ENCODE results near the gene TBKBP1.

Gene TBKBP1

GRCh38 chr17:47684535-47685193 is 9.3 kb upstream of the TBKBP1 start:
- no peaks in the 10 kb centered on the region for H3K9me3 ChIP-seq (ENCODE audit: control insufficient read depth, low read length)
- H3K14ac ChIP-seq (ENCODE audit: low read length in 2 of 2) = no peak overlapping the region
- H3K36me3 ChIP-seq (ENCODE audit: control insufficient read depth in 1 of 2, insufficient read depth in 2 of 2, low read depth in 1 of 2, low read length in 2 of 2) = peaks cover 20 to 59% of the 10 kb centered on the region in 2 experiments
- no peak overlapping the region for H2BK5ac ChIP-seq (ENCODE audit: low read depth, low read length, poor library complexity, severe bottlenecking)
- peaks cover 4% of the 10 kb centered on the region for H3K4me1 ChIP-seq (ENCODE audit: control insufficient read depth, insufficient read depth, low read depth, low read length)
- no peak overlapping the region for H3K4me2 ChIP-seq (ENCODE audit: low read length, poor library complexity, severe bottlenecking)
- no peak overlapping the region for H3K23ac ChIP-seq (ENCODE audit: low read length in 2 of 2)
- no peak overlapping the region for H2BK15ac ChIP-seq (ENCODE audit: low read depth, poor library complexity, severe bottlenecking)
- no peak overlapping the region for H2BK120ac ChIP-seq (ENCODE audit: low read depth, low read length)
- WGBS = 96% methylated on average over 2 of the region's 4 CpGs
- no peak for DNase-seq
- peaks cover 13% of the 10 kb centered on the region for H3K79me1 ChIP-seq (replicated peaks; ENCODE audit: low read length, poor library complexity, severe bottlenecking)
- H3K18ac ChIP-seq (ENCODE audit: low read depth in 1 of 2, low read length in 2 of 2) = no peak overlapping the region
- no peak overlapping the region for H2BK12ac ChIP-seq (ENCODE audit: low read length in 2 of 2)
- H4K8ac ChIP-seq (ENCODE audit: low read length) = no peak overlapping the region
- no peak overlapping the region for H2AK5ac ChIP-seq (ENCODE audit: low read length, severe bottlenecking)
- no peaks in the 10 kb centered on the region for H3K27me3 ChIP-seq (ENCODE audit: control insufficient read depth in 1 of 2, insufficient read depth in 1 of 2, low read length in 2 of 2)
- H3K4ac ChIP-seq (ENCODE audit: low read depth in 1 of 2, low read length in 2 of 2) = no peak overlapping the region
- no peak overlapping the region for H2AFZ ChIP-seq (ENCODE audit: low read depth, low read length)
- H4K91ac ChIP-seq (ENCODE audit: low read length) = no peak overlapping the region
- H3K27ac ChIP-seq (ENCODE audit: low read length, poor library complexity, severe bottlenecking) = no peak overlapping the region
- no peak overlapping the region for H3K4me3 ChIP-seq (ENCODE audit: insufficient read depth in 1 of 2, low read depth in 1 of 2, low read length in 2 of 2)
- H3K9ac ChIP-seq (ENCODE audit: low read length) = peak overlapping the region; percentile 60

DNA sequence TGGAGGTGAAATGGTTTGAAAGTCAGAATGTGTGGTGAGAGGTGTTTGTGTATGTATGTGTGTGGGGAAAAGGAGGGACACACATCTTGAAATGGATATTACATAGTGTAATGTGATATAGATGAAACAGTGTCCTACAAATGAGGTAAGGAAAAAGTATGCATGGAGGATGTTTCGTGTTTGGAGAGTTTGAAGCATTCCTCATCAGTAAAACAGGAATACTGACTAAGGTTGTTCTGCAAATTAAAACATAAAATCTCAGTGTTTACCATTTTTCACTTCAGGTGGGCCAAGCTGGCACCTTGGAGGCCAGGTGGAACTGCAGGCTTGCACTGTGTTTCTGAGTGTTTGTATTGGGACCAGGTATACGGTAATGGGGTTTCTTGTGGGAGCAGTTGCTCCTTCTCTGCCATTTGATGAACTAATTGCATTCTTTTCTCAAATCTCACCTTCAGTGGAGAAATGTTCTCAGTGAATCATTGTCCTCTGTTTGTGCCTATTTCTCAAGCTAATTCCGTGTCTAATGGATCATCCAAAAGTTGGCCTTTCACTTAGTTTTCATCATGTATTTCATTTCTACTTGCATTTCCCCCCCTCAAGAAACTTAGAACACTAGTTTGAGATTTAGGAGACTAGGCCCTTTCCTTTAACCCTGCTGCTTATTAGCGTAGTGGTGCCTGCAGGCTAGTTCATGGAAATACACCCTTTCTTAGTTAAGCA is 8.2 kb upstream of the TBKBP1 start:
- DNase-seq = no peak
- no peak overlapping the region for H3K4me2 ChIP-seq (ENCODE audit: low read length, poor library complexity, severe bottlenecking)
- H4K91ac ChIP-seq (ENCODE audit: low read length) = no peak overlapping the region
- no peaks in the 10 kb centered on the region for H3K27me3 ChIP-seq (ENCODE audit: control insufficient read depth in 1 of 2, insufficient read depth in 1 of 2, low read length in 2 of 2)
- H3K23ac ChIP-seq (ENCODE audit: low read length in 2 of 2) = no peak overlapping the region
- H2AK5ac ChIP-seq (ENCODE audit: low read length, severe bottlenecking) = no peak overlapping the region
- H3K4me1 ChIP-seq (ENCODE audit: control insufficient read depth, insufficient read depth, low read depth, low read length) = peaks cover 4% of the 10 kb centered on the region
- H3K27ac ChIP-seq (ENCODE audit: low read length, poor library complexity, severe bottlenecking) = peak overlapping the region; percentile 69
- H3K9ac ChIP-seq (ENCODE audit: low read length) = peak overlapping the region; percentile 60
- no peaks in the 10 kb centered on the region for H3K9me3 ChIP-seq (ENCODE audit: control insufficient read depth, low read length)
- H2BK15ac ChIP-seq (ENCODE audit: low read depth, poor library complexity, severe bottlenecking) = no peak overlapping the region
- 87% methylated on average over 3 of the region's 4 CpGs for WGBS
- no peak overlapping the region for H2BK12ac ChIP-seq (ENCODE audit: low read length in 2 of 2)
- H3K18ac ChIP-seq (ENCODE audit: low read depth in 1 of 2, low read length in 2 of 2) = no peak overlapping the region
- H3K4me3 ChIP-seq (ENCODE audit: insufficient read depth in 1 of 2, low read depth in 1 of 2, low read length in 2 of 2) = peak overlapping the region in 1 of 2 experiments; percentile 9
- peaks cover 17 to 48% of the 10 kb centered on the region in 2 experiments for H3K36me3 ChIP-seq (ENCODE audit: control insufficient read depth in 1 of 2, insufficient read depth in 2 of 2, low read depth in 1 of 2, low read length in 2 of 2)
- no peak overlapping the region for H3K4ac ChIP-seq (ENCODE audit: low read depth in 1 of 2, low read length in 2 of 2)
- H4K8ac ChIP-seq (ENCODE audit: low read length) = no peak overlapping the region
- no peak overlapping the region for H2AFZ ChIP-seq (ENCODE audit: low read depth, low read length)
- H3K14ac ChIP-seq (ENCODE audit: low read length in 2 of 2) = no peak overlapping the region
- H2BK5ac ChIP-seq (ENCODE audit: low read depth, low read length, poor library complexity, severe bottlenecking) = no peak overlapping the region
- peaks cover 9% of the 10 kb centered on the region for H3K79me1 ChIP-seq (replicated peaks; ENCODE audit: low read length, poor library complexity, severe bottlenecking)
- H2BK120ac ChIP-seq (ENCODE audit: low read depth, low read length) = no peak overlapping the region

- Histone ChIP-seq H2BK5ac (ENCODE audit: low read depth, low read length, poor library complexity, severe bottlenecking) (no peak overlapping the region), H2AFZ (ENCODE audit: low read depth, low read length) (no peak overlapping the region), H2AK5ac (ENCODE audit: low read length, severe bottlenecking) (no peak overlapping the region), H2BK12ac (ENCODE audit: low read length in 2 of 2) (no peak overlapping the region), H3K36me3 (ENCODE audit: control insufficient read depth in 1 of 2, insufficient read depth in 2 of 2, low read depth in 1 of 2, low read length in 2 of 2) (peaks cover 16 to 45% of the 10 kb centered on the region in 2 experiments), H4K8ac (ENCODE audit: low read length) (no peak overlapping the region), H3K18ac (ENCODE audit: low read depth in 1 of 2, low read length in 2 of 2) (no peak overlapping the region), H2BK120ac (ENCODE audit: low read depth, low read length) (no peak overlapping the region), H3K27ac (ENCODE audit: low read length, poor library complexity, severe bottlenecking) (peak overlapping the region; percentile 69), H4K91ac (ENCODE audit: low read length) (no peak overlapping the region), H3K4me2 (ENCODE audit: low read length, poor library complexity, severe bottlenecking) (no peak overlapping the region), H3K14ac (ENCODE audit: low read length in 2 of 2) (no peak overlapping the region), H3K4me3 (ENCODE audit: insufficient read depth in 1 of 2, low read depth in 1 of 2, low read length in 2 of 2) (peak overlapping the region in 1 of 2 experiments; percentile 9), H3K79me1 (replicated peaks; ENCODE audit: low read length, poor library complexity, severe bottlenecking) (peaks cover 9% of the 10 kb centered on the region), H3K9me3 (ENCODE audit: control insufficient read depth, low read length) (no peaks in the 10 kb centered on the region), H2BK15ac (ENCODE audit: low read depth, poor library complexity, severe bottlenecking) (no peak overlapping the region), H3K4ac (ENCODE audit: low read depth in 1 of 2, low read length in 2 of 2) (no peak overlapping the region), H3K27me3 (ENCODE audit: control insufficient read depth in 1 of 2, insufficient read depth in 1 of 2, low read length in 2 of 2) (no peaks in the 10 kb centered on the region), H3K23ac (ENCODE audit: low read length in 2 of 2) (no peak overlapping the region), H3K4me1 (ENCODE audit: control insufficient read depth, insufficient read depth, low read depth, low read length) (peaks cover 4% of the 10 kb centered on the region), H3K9ac (ENCODE audit: low read length) (peak overlapping the region; percentile 60)
- WGBS = no CpG with 5 or more reads among the region's 1 CpG
- DNase-seq = peak; percentile 52
Measured at GRCh38 chr17:47686276-47686635, 7.7 kb upstream of the TBKBP1 start.

GRCh38 chr17:47686664-47687327 is 7.2 kb upstream of the TBKBP1 start:
- H3K18ac ChIP-seq (ENCODE audit: low read depth in 1 of 2, low read length in 2 of 2) = no peak overlapping the region
- 86% methylated on average over 7 of the region's 7 CpGs for WGBS

More at GRCh38 chr17:47686664-47687327, 7.2 kb upstream of the TBKBP1 start:
- Histone ChIP-seq H3K23ac (ENCODE audit: low read length in 2 of 2) (no peak overlapping the region), H3K4me2 (ENCODE audit: low read length, poor library complexity, severe bottlenecking) (no peak overlapping the region), H3K27me3 (ENCODE audit: control insufficient read depth in 1 of 2, insufficient read depth in 1 of 2, low read length in 2 of 2) (no peaks in the 10 kb centered on the region), H3K36me3 (ENCODE audit: control insufficient read depth in 1 of 2, insufficient read depth in 2 of 2, low read depth in 1 of 2, low read length in 2 of 2) (peaks cover 12 to 40% of the 10 kb centered on the region in 2 experiments), H2BK15ac (ENCODE audit: low read depth, poor library complexity, severe bottlenecking) (no peak overlapping the region), H3K14ac (ENCODE audit: low read length in 2 of 2) (no peak overlapping the region), H2BK5ac (ENCODE audit: low read depth, low read length, poor library complexity, severe bottlenecking) (no peak overlapping the region), H2BK120ac (ENCODE audit: low read depth, low read length) (no peak overlapping the region), H3K9me3 (ENCODE audit: control insufficient read depth, low read length) (no peaks in the 10 kb centered on the region), H2AFZ (ENCODE audit: low read depth, low read length) (no peak overlapping the region), H3K4ac (ENCODE audit: low read depth in 1 of 2, low read length in 2 of 2) (no peak overlapping the region), H4K8ac (ENCODE audit: low read length) (no peak overlapping the region), H3K9ac (ENCODE audit: low read length) (peak overlapping the region; percentile 60), H3K4me3 (ENCODE audit: insufficient read depth in 1 of 2, low read depth in 1 of 2, low read length in 2 of 2) (no peak overlapping the region), H2BK12ac (ENCODE audit: low read length in 2 of 2) (no peak overlapping the region), H3K79me1 (replicated peaks; ENCODE audit: low read length, poor library complexity, severe bottlenecking) (peaks cover 6% of the 10 kb centered on the region), H3K27ac (ENCODE audit: low read length, poor library complexity, severe bottlenecking) (peak overlapping the region; percentile 61), H2AK5ac (ENCODE audit: low read length, severe bottlenecking) (no peak overlapping the region), H4K91ac (ENCODE audit: low read length) (no peak overlapping the region), H3K4me1 (ENCODE audit: control insufficient read depth, insufficient read depth, low read depth, low read length) (peaks cover 4% of the 10 kb centered on the region)
- no peak for DNase-seq

Measured in mesenchymal stem cell (in vitro differentiated cells and primary cell).